GM21576 (cell line): ENCODE measurements around the gene OR6N2.

Experiments
- ATAC-seq: cut with Tn5 transposase; IDR thresholded peaks from one replicate; pipeline ENCODE4 v1.9.1; 2021; ENCODE audit warnings: mild to moderate bottlenecking, moderate library complexity; ENCODE audit not compliant: unreplicated experiment

OR6N2 gene

GRCh38 chr1:158771950-158772866, 8.8 kb downstream of the OR6N2 start, which contains the start of gene OR6N1:
TSS of gene OR6N1 (minus strand) at chr1:158772195. CDS start at chr1:158766682, 5,513 bp downstream.
- ATAC-seq: no peak

GRCh38 chr1:158754420-158754819, 26.6 kb downstream of the OR6N2 start, which contains the start of gene OR6K6:
TSS of gene OR6K6 (plus strand) at chr1:158754720. CDS start at chr1:158754888, 168 bp downstream.
- no peak for ATAC-seq

- no peak for ATAC-seq
Observed at GRCh38 chr1:158752155-158752712, 28.8 kb downstream of the OR6N2 start.

GRCh38 chr1:158735848-158736247, 45.2 kb downstream of the OR6N2 start:
- no peak for ATAC-seq

GRCh38 chr1:158732524-158732923, 48.5 kb downstream of the OR6N2 start:
- no peak for ATAC-seq

GRCh38 chr1:158731707-158732106, 49.3 kb downstream of the OR6N2 start:
- no peak for ATAC-seq

GRCh38 chr1:158730453-158730852, 50.6 kb downstream of the OR6N2 start:
- ATAC-seq: no peak

- no peak for ATAC-seq
Observed at GRCh38 chr1:158728510-158729225, 52.3 kb downstream of the OR6N2 start.

GRCh38 chr1:158724442-158724841, 56.6 kb downstream of the OR6N2 start:
- no peak for ATAC-seq
